NCI-H2107 (cell line): ENCODE data around the gene SPNS3.

ENCODE experiments used
- DNase-seq: peaks from one replicate; lab custom pipeline; 2025; lab: John Stamatoyannopoulos, UW

Gene SPNS3

GRCh38 chr17:4530799-4531730, 97.3 kb downstream of the SPNS3 start:
- DNase-seq: no peak

DNA sequence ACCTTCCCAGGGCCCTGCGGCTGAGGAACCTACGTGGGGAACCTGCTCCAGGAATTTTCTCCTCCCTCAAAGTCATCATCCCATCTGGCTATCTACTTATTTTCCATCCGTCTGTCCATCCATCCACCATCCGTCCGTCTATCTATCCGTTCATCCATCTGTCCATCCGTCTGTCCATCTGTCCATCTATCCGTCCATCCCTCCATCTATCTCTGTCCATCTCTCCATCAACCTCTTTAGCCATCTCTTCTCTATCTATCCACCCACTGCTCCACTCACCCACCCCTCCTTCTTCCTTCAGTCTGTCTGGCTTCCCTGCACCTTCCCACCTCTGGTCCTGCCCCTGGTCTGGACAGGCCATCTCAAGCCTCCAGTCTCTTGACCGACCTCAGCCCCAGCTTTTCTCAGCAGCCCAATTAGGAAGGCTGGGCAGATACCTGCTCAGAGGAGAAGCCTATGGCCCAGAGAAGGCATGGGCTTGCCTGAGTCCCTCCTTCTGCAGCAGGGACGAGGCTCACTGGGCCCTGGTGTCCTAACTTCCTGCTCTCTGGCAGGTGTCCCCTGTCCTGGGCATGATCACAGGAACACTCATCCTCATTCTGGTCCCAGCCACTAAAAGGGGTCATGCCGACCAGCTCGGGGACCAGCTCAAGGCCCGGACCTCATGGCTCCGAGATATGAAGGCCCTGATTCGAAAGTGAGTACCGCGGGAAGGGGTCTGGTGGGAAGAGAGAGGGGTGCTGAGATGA, 98.4 kb downstream of the SPNS3 start:
- DNase-seq: no peak

DNA sequence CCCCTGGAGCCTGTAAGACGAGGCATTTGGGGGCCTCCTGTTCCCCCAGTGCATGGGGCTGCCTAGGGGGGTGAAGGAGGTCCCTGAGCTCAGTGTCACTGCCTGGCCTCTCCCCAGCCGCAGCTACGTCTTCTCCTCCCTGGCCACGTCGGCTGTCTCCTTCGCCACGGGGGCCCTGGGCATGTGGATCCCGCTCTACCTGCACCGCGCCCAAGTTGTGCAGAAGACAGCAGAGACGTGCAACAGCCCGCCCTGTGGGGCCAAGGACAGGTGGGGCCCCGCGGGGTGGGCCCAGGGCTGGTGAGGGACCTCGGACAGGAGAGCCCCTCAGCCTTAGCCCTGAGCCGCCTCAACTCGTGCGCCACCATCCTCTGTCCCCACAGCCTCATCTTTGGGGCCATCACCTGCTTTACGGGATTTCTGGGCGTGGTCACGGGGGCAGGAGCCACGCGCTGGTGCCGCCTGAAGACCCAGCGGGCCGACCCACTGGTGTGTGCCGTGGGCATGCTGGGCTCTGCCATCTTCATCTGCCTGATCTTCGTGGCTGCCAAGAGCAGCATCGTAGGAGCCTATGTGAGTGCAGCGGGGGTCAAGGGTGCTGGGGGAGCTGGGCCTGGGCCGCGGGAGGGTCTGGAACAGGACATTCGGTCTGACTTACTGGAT, 99.3 kb downstream of the SPNS3 start:
- DNase-seq: no peak

DNA sequence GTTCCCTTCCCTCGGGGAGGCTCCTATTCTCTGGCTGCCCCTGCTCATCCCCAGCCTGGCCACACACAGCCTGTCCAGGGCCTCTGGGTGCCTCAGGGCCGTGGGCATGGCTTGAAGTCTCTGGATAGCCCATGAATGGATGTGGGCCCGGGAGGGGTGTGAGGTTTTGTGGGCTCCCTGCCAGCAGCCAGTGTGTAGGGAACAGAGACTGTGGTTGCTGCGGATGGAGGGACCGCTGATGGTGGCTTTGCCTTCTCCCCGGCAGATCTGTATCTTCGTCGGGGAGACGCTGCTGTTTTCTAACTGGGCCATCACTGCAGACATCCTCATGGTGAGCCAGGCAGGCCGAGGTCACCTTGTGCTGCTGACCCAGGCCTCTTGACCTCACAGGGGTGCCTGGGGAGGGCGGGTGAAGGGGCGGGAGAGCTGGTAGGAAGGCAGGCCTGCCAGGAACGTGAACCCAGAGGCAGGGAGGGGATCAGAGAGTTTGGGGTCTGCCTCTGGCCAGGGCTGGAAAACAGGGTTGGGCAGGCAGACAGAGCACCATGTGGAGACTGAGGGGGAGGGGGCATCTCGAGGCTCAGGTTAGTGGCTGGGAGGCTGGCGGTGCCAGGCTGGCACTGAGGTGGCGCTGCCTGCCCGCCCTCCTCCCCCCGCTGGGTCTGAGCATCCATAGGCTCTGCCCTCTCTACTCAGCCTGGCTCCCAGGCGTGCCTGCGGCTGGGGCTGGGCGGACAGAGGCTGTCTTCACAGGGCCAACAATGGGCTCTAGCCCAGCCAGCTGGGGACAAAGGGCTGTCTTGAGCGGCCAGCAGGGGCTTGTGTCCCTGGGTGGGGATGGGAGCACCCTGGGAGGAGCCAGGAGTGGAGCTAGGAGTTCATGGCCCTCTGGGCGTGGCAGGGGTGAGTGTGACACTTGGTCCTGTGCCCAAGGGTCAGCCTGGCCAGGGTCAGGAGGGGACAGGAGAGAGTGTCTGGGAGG, 100.1 kb downstream of the SPNS3 start:
- no peak for DNase-seq

GRCh38 chr17:4534515-4534914, 100.8 kb downstream of the SPNS3 start:
- DNase-seq: no peak

GRCh38 chr17:4534928-4535666, 101.4 kb downstream of the SPNS3 start:
- no peak for DNase-seq

GRCh38 chr17:4535667-4536258, 102.0 kb downstream of the SPNS3 start:
- DNase-seq: no peak

- no peak for DNase-seq
Observed at GRCh38 chr17:4536259-4536741, 102.6 kb downstream of the SPNS3 start.

DNA sequence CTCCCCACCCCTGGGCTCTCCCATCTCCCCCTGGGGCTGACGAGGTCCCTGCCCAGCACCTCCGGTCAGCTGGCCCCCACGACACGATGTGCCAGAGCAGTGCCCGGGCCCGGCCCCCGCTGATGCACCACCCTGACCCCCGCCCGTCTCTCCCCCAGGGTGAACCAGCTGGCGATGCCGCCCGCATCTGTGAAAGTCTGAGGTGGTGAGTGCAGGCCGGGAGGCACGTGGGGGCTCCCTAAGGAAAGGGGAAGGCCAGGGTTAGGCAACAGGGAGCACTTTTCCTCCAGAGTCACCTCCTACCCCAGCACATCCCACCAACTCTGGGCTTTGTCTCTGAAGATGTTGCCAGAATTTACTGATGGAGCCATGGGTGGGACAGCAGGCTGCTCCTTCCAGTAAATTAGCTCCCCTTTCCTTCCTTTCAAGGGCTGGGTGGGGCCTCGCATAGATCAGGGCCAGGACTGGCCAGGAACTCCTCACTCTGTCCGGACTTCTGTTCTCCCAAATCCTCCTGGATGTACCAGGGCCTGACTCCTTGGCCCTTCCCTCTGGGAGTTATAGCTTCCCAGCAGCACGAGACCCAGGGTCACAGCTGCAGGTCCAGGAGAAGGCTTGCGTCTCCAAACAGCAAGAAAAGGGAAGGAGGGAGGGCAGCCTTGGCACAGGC, 103.1 kb downstream of the SPNS3 start:
- DNase-seq: no peak
